Measurements from ENCODE around the gene MT1X.

The MT1X gene

DNA sequence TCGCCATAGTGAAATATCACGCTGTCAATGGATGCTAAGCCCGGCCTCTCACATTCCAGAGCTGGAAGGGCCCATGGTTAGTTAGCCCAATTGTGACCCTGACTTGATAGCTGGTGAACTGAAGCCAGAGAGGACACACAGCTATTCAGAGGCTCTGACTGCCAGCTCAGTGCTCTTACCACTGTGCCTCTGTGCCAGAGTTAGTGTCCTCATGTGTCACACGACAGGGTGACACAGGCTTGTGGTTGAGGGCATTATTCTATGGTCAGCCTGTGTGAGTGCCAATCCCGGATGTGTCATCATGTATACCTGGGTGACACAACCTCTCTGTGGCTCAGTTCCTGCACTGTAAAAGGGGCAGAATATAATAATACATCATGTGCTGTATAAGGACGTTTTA lies 2.5 kb upstream of the MT1X start:
- no peak for DNase-seq

DNA sequence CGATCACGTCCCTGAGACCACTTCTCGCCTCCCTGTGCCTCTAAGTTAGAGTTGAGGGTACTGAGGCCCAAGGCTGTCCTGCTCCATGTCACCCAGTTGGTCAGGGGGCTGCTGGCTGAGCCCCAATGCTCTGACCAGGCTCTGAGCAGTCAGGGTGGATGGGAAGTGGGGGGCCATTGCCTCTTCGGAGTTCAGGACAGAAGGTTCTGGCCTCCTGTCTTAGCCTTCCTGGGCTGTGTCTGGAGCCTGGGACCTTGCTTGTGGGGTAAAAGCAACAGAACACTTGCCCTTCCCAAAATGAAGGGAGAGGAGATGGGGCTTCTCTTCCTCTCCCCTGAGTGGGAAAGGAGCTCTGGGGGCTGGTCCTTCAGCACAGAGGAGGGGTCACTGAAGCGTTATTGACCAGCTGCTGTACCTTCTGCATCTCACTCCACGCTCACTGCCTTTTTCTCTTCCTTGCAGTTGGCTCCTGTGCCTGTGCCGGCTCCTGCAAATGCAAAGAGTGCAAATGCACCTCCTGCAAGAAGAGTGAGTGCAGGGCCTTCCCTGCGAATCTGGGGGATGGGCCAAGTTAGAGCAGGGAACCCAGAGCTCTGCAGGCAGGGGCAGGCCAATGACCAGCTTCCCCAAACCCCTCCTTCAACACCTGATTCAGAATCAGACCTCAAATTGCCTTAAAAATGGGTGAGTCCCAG lies 580 bp downstream of the MT1X start:
- DNase-seq, result no peak

DNA sequence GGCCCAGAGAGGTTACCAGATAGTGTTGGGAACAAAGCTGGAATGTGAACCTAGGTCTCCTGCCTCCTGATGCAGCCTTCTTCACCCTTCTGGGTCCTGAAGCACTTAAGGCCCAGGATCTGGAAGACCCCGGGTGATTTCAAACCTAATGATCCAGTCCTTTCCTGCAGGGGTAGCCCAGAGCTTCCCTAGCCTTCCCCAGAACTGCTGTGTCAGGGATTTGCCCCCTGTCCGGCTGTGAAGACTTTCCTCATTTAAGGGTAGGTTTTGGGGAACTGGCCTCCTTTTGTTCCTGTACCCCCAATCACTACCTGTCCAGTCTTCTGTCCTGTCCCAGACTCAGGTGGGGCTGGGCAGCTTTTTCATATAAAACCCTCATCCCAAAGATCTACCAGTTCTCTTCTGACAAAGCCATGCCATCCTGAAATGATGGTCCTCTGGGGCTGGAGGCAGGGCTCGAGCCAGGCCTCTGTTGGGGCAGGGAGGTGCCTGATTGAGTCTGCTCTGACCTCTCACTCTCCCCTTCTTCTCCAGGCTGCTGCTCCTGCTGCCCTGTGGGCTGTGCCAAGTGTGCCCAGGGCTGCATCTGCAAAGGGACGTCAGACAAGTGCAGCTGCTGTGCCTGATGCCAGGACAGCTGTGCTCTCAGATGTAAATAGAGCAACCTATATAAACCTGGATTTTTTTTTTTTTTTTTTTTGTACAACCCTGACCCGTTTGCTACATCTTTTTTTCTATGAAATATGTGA lies 1.3 kb downstream of the MT1X start:
- DNase-seq, result no peak

DNA sequence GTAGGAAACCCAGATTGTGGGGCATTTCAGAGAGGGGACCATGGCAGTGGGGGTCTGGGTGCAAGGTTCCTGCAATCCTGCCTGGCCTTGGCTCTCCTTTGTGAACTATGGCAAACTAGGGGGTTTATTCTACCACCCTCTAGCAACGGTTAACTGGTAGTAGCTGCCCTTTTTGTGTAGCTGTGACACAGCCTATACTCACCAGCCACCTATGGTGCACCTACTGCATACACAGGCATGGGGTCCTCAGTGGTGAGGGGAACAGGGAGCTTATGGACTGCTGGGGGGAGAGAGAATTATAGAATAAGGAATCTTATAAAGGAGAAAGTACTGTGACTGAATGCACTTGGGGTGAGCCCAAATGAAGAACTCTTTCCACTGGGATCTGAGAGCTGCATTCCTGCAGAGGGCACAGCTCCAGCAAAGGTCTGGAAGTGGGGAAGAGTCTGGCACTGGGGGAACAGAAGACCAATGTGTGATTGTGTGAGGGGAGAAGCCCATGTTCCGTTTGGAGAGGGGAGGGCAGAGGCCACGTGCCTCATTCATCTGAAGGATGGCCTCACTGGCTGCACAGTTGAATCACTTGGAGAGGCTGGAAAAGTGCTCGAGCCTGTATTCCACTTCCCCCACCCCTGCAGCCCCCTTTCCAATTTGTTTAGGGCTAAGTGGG lies 2.1 kb downstream of the MT1X start:
- no peak for DNase-seq

DNA sequence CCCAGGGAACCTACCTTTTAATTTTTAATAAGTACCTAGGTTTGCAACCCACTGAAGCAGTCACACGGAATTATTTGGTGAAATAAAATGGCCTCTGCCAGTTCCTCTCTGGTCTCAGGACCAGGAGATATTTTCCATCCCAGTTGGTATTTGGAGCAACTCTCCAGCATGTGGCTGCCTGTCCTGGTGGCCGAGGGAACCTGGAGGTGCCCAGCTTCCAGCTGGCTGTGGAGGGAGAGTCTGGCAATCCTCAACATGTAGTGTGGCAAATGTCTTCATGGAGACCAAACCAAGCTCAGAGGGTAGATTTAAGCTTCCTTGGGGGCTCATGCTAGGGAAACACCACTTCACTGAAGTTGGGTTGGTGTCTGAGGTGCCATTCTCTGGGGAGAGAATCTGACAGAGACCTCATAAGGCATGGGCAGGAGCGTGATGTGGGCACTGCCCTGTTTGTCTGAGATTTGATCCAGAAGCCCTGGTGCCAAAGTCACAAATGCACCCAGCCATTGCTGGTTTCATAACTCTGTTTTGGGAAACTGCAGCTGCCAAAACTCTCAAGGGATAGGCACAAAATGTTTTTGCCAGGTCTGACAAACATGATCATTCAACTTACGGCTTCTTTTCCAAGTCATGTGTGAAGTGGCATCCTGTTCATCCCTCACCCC lies 2.8 kb downstream of the MT1X start:
- DNase-seq, result no peak

DNA sequence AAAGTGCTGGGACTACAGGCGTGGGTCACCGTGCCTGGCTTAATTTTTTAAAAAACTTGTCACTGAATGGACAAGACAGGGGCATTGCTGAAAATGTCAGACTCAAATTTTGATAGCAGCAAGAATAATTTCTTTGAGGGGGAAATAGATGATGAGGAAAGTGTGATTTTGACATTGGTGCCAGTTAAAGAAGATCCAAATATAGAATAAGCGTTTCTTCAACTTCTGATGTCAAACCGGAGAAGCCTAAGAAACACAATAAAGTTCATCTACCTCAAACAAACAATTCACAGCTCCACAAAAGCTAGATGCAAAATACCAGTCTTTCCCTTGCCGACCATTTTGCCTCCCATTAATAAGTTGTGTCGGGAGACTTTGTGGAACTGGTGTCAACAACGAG lies 4.5 kb downstream of the MT1X start:
- no peak for DNase-seq

DNA sequence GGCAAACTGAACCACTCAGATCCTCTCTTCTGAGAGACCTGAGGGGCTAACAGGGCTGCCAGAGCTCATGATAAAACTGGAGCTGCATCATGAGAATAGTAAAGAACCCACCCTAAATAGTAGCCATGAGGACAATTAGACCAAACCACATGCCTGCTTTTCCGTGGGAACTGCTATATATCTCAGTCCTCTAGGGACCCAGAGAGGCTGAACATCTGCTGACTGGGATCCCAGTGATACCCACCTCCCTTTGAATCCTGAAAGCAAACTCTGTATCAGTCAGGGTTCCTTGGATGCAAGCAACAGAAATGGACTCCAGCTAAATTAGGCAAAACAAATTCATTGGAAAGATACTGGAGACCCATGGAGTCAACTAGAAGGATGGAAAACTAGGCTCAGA lies 6.5 kb downstream of the MT1X start:
- DNase-seq, result no peak

DNA sequence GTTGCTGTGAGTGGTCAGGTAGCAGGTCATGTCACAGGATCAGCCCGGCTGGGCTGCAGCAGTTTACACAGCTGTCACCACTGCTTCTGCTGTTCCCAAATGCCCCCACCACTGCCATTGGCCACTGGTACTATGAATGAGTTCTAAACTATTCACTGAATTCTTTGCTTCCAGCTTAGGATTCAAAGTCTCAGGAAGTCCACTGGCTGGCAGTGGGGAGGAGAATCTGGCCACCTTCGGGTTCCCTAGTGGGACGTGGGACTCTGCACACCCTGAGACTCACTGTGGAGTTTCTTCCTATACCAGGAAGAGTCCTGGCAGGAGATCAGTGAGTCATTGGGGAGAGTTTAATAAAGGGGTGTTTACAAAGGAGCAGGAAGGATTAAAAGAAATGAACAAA lies 6.9 kb downstream of the MT1X start:
- DNase-seq, result no peak

DNA sequence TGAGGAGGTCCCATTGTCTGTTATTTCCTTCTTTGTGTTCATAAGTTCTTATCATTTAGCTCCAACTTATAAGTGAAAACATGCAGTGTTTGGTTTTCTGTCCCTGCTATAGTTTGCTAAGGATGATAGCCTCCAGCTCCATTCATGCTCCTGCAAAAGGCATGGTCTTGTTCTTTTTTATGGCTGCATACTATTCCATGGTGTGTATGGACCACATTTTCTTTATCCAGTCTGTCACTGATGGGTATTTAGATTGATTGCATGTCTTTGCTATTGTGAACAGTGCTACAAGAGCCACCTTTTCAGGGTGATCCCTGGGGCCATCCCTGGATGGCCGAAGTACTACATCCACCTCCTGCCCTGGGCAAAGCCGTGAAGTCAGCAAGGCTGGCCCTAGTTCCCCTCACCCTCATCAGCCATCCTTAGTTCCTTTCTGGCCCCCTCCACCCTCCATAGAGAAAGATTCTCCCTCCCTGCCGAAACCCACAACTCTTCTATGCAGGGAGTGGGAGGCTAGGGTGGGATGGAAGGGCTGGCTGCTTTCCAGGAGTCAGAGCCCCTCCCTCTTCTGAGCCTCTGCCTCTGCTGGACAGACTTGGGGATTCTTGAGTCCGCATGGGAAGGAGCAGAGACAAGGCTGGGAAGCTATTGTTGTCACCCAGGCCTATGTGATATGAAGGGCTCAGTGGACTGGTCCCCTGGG lies 8.3 kb downstream of the MT1X start:
- no peak for DNase-seq

DNA sequence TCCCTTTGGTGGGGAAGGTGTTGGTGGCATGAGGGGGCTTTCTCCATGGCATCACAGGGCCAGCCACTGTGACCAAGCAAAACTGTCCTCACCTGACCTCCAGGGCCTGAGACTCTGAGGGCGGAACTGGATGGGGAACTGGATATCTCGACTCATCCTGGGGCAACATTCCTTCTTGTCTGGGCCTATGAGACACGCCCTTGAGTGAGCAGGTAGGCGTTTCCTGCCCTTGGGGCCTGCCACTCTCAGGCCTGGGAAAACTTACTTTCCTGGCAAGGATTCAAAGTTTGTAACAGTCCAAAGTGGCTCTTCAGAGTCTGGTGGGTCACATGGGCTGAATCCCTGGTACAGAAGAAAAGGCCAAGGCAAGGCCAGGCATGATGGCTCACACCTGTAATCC lies 9.6 kb downstream of the MT1X start:
- no peak for DNase-seq

DNA sequence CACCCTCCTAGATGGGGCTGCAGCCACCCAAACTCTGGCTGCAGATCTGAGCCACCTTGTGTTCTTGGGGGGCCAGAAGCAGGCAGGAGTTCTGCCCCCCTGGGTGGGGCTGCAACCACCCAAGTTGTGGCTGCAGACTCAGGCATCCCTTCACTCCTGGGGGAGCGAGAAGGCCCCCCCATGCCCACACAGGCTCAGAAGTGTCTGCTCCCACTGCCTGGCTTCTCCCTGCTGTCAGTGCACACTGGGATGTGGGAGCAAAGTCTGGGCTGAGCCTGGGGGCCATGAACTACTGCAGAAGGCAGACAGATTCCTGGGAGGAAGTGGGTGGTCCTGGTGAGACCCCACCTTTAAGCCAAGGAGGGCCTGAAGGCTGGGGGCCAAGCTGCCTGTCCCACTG lies 13.0 kb downstream of the MT1X start:
- no peak for DNase-seq

DNA sequence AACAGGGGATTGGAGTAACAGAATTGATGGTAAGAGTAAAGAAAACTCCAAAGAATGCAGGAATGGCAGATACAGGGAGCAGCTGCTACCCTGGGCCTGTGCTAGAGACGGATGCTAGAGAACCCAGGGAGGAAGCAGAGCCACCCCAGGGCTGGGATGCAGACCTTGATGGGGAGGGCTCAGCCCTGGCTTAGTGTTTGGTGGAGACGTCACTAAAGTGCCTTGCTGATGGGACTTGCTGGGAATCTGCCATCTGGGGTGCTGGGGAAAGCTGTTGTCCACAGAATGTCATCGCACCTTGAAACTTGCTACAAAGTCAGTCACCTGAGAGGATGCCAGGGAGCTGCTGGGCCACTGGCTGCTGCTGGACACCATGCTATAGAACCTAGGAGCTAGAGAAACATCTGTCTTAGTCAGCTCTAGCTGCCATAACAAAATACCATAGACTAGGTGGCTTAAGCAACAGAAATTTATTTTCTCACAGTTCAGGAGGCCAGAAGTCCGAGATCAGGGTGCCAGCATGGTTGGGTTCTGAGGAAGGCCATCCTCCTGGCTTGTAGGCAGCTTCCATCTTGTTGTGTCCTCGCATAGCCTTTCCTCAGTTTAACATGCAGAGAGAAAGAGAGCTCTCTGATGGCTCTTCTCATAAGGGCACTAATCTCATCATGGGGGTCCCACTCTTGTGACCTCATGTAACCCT lies 15.3 kb downstream of the MT1X start:
- DNase-seq, result no peak

DNA sequence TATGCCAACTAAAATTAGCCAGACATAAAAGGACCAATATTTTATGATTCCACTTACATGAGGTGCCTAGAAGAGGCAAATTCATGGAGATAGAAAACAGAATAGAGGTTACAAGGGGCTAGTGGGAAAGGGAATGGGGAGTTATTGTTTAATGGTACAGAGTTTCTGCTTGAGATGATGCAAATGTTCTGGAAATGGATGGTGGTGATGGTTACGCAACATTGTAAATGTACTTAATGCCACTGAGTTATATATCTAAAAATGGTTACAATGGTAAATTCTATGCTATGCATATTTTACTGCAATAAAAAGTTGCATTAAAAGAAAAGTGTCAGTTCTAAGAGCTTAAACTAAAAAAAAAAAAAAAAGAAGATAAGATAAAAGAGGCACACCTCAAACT lies 17.9 kb downstream of the MT1X start:
- no peak for DNase-seq

DNA sequence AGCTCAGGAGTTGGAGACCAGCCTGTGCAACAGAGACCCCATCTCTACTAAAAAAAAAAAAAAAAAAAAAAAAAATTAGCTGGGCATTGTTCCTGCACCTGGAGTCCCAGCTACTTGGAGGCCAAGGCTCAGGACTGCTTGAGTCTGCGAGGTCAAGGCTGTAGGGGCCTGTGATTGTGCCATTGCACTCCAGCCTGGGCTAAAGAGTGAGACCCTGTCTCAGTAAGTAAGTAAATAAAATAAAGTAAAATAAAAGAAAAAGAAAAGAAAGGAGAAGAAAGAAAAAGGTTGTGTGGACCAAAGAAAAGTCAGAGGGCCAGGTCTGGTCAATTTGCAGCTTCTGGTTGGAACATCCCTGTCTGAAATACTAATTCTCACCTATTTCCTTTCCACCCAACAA lies 18.4 kb downstream of the MT1X start:
- DNase-seq, result no peak

DNA sequence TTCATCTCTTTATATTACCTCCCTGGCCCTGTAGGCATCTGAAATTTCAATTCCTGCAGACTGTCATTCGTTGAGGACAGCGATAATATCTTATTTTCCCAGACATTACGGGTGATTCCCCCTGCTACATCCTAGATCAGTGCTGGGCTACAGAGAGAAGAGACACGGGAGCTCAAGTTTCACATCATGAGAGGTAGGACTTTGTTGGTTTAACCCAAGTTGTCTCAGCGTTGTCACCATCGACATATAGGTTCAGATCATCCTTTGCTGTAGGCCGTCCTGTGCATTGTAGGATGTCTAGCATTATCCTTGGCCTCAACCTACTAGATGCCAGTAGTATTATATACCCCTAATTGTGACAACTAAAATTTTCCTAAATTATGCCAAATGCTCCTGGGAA lies 19.3 kb downstream of the MT1X start:
- DNase-seq, result no peak

DNA sequence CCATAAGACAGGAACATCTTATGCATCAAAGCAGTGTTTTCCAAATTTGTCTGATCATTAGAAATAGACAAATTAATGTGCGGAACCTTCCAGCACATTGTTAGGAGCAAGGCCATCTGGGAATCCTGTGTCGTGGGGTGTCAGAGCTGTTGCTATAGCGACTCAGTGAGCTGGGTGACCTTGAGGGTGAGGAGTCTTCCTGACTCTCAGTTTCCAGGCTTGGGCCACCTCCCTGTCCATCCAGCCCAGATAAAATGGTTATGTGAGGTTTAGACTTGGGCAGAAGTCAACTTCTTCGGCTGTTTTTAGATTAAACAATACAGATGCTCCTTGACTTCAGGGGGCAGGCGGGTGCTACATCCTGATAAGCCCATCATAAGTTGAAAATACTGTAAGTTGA lies 20.6 kb downstream of the MT1X start:
- no peak for DNase-seq

DNA sequence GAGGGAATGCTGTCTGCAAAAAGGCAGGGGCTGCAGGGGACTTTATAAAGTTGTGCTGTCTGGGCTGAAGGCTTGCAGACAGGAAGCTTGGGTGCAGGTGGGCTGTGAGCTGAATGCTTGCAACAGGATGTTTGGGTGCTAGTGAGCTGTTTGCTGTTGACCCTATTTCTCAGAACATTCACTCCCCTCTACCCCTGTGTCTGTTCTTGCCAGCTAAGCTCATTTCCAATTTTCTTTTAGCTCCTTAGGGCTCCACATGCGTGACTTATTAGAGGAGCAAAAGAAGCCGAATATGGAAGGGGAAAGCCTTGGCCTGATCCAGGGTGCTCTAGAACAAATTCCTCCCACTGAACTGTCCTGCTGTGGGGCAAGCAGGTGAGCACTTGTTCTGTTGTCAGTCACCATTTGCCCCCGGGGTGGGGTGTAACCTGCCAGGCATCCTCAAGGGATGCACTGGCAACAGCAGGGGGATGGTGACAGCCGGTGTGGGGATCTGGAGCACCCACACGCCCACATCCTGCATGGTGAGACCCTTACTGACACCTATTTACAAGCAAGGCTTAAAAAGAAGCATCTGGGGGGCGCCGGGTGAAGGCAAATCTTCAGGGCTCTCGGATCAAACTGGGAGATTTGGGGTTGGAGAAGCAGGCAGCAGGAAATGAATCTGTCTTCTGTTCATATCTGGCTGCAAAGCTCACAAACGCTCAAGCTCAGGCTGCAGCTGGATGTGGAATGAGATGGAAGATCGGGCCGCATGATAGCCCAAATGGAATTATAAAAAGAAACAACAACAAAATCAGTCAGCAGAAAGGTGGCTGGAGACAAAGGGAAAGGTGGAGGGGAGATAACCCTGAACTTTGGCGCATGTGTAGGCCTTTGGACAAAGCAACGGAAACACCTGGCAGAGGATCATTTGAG lies 26.5 kb downstream of the MT1X start:
- peak in 2 of 4 experiments; percentile 5 to 27 for DNase-seq

DNA sequence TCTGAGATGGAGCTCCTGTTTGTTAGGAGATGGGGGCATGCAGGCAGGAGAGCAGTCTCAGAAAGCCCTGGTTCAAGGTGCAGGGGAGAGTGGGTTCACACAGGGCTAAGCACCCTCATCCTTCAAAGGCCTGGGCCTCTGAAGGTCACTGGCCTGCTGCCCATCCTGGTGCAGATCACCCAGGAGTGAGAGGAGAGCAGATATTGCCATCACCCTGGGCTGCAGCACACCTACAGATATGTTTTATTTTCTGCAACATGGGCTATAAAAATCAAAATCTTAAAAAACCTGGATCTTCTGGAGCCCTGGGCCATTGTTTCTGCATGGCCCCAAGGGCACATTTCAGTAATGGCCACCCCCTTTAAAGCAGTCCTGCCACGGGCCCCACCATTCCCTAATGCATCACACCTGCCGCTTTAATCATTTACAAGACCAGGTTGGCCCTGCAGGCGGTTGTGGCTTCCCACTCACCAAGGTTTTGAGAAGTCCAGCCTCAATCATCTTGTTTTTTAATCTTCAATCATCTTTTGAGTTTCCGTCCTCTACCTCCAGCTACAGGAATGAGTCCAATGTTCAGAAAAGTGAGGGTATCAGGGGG lies 27.3 kb downstream of the MT1X start:
- DNase-seq, result no peak

DNA sequence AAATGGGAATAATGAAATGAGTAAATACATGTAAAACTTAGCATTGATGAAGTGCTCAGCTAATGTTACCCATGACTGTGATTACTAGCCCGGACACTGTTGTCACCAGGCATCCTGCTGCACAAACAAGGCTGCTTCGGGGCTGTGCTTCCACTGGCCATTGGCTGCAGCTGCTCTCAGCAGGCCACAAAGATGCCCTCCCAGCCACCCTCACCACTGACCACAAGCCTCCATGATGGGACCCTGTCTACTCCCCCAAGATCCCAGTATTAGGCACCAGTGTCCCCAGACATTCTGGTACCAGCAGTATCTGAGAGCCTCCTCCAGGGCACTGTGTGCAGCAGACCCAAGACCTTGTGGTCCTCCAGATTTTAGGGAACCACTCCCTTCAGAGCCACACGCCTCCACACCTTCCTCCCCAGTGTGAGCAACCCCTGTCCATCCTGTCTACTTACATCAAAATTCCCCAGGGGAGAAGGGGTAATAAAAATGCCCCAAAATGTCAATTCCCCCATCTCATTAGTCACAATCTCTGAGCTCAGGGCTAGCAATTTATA lies 28.0 kb downstream of the MT1X start:
- DNase-seq, result no peak

DNA sequence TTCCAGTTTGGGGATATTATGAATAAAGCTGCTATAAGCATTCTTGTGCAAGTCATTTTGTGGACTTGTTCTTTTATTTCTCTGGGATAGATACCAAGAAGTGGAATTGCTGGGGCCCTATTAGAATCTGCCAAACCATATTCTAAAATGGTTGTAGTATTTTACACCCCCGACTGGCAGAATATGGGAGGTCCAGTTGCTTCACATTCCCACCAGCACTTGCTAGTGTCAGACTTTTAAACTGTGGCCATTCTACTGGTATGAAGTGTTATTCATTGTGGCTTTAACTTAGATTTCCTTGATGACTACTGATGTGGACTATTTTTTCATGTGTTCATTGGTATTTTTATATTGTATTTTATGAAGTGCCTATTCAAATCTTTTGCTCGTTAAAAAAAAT lies 29.6 kb downstream of the MT1X start:
- no peak for DNase-seq

DNA sequence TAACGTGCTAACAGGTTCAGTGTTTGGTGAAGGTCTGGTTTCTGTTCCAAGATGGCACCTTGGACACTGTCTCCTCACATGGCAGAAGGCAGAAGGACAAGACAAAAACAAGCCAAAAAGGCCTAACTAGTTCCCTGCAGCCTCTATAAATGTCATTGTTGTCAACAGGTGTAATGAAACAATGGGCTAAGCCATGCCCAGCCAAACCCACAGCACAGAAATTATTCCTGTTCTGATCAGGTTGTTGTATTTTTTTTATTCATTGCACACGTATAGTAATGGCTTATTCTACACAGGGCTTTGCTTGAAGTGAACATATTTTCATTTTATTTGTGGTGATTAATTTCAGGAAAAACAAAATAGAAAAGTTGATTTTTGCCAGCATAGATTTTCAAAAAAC lies 31.5 kb downstream of the MT1X start:
- no peak for DNase-seq
